ENCODE data around the gene TMEM91. TPM values are rescaled to one million over a fixed set of nuclear protein-coding genes. Genes with fewer than 3 reads are reported as not detected.

The TMEM91 gene
- total RNA-seq, 1 donor from 2014 or later = 4.5 TPM

DNA sequence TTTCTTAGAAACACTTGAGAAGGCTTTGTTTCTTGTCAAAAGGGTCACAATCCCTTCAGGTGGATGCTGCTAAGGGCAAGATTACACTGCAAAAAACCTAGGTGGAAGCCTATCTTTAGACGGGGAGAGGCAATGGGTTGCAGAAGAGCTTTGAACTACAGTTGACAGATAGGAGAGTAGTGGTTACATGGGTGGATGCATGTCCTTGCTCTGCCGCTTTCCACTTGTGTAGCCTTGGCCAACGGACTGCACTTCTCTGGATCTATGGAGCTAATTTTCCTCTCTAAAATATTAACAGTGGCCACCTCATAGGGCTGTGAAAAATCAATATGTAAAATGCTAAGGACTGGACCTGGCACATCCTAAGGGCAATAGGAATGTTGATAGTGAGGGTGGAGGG, 22.3 kb downstream of the TMEM91 start:
- Histone ChIP-seq H3F3A (ENCODE audit: low read depth) (peaks cover 4% of the 10 kb centered on the region), H3K4me2 (peak overlapping the region; percentile 95), H3K27ac (no peak overlapping the region), H3K4me3 (peak overlapping the region; percentile 98), H3K36me3 (no peaks in the 10 kb centered on the region), H2AFZ (replicated peaks) (no peak overlapping the region), H3K79me2 (ENCODE audit: low read depth) (peaks cover 42% of the 10 kb centered on the region), H3K27me3 (no peaks in the 10 kb centered on the region), H3K4me1 (peaks cover 7% of the 10 kb centered on the region), H3K9me3 (ENCODE audit: low read depth) (no peaks in the 10 kb centered on the region), H3K9ac (peak overlapping the region; percentile 93), H4K20me1 (ENCODE audit: low read depth) (peaks cover 5% of the 10 kb centered on the region)
- Mint-ChIP-seq H3K27ac (no peak overlapping the region), H3K9me3 (no peaks in the 10 kb centered on the region), H3K4me3 (peak overlapping the region; percentile 98), H3K4me1 (peaks cover 26% of the 10 kb centered on the region), H3K36me3 (peaks cover 2% of the 10 kb centered on the region), H3K27me3 (ENCODE audit: insufficient read depth, low read depth) (peaks cover 8% of the 10 kb centered on the region)
- TF ChIP-seq EZH2phosphoT487 (IDR thresholded peaks at IDR 0.05) = no peak
- TF ChIP-seq, protein P1, sequence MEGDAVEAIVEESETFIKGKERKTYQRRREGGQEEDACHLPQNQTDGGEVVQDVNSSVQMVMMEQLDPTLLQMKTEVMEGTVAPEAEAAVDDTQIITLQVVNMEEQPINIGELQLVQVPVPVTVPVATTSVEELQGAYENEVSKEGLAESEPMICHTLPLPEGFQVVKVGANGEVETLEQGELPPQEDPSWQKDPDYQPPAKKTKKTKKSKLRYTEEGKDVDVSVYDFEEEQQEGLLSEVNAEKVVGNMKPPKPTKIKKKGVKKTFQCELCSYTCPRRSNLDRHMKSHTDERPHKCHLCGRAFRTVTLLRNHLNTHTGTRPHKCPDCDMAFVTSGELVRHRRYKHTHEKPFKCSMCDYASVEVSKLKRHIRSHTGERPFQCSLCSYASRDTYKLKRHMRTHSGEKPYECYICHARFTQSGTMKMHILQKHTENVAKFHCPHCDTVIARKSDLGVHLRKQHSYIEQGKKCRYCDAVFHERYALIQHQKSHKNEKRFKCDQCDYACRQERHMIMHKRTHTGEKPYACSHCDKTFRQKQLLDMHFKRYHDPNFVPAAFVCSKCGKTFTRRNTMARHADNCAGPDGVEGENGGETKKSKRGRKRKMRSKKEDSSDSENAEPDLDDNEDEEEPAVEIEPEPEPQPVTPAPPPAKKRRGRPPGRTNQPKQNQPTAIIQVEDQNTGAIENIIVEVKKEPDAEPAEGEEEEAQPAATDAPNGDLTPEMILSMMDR (IDR thresholded peaks at IDR 0.05) = no peak
- no peak for TF ChIP-seq EZH2 (IDR thresholded peaks at IDR 0.05)
- no peak for DNase-seq (ENCODE audit: low spot score)

DNA sequence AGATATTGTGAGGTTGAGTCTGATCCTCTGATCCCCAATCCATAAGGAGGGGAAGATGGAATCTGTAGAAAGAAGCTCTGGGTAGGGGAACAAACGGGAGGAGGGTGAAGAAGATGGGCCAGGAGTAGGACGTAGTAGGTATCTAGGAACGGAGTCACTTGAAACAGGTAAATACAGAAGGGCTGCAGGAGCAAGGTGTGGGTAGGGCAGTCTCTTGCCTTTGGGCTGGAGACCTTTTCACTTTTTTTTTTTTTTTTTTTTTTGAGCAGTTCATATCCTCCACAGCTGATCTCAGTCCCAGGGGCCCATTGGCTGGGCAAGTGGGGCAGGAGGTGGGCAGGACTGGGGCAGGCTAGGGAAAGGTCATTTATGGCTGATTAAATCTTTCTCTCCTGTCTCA, 22.8 kb downstream of the TMEM91 start:
- DNase-seq (ENCODE audit: low spot score) = no peak
- peaks cover 42% of the 10 kb centered on the region for H3K79me2 ChIP-seq (ENCODE audit: low read depth)
- Mint-ChIP-seq H3K9me3 (no peaks in the 10 kb centered on the region), H3K4me1 (peaks cover 26% of the 10 kb centered on the region), H3K4me3 (peak overlapping the region; percentile 98), H3K36me3 (peaks cover 2% of the 10 kb centered on the region), H3K27ac (no peak overlapping the region), H3K27me3 (ENCODE audit: insufficient read depth, low read depth) (peaks cover 8% of the 10 kb centered on the region)
- peak overlapping the region; percentile 93 for H3K9ac ChIP-seq
- H3K9me3 ChIP-seq (ENCODE audit: low read depth) = no peaks in the 10 kb centered on the region
- H3K4me2 ChIP-seq = peak overlapping the region; percentile 95
- no peaks in the 10 kb centered on the region for H3K27me3 ChIP-seq
- peak overlapping the region; percentile 98 for H3K4me3 ChIP-seq
- H2AFZ ChIP-seq (replicated peaks) = no peak overlapping the region
- H4K20me1 ChIP-seq (ENCODE audit: low read depth) = peaks cover 5% of the 10 kb centered on the region
- TF ChIP-seq EZH2 (IDR thresholded peaks at IDR 0.05) (no peak), EZH2phosphoT487 (IDR thresholded peaks at IDR 0.05) (no peak)
- TF ChIP-seq, protein P1 (IDR thresholded peaks at IDR 0.05) = no peak
- H3K27ac ChIP-seq = no peak overlapping the region
- peaks cover 4% of the 10 kb centered on the region for H3F3A ChIP-seq (ENCODE audit: low read depth)
- no peaks in the 10 kb centered on the region for H3K36me3 ChIP-seq
- H3K4me1 ChIP-seq = peaks cover 7% of the 10 kb centered on the region

DNA sequence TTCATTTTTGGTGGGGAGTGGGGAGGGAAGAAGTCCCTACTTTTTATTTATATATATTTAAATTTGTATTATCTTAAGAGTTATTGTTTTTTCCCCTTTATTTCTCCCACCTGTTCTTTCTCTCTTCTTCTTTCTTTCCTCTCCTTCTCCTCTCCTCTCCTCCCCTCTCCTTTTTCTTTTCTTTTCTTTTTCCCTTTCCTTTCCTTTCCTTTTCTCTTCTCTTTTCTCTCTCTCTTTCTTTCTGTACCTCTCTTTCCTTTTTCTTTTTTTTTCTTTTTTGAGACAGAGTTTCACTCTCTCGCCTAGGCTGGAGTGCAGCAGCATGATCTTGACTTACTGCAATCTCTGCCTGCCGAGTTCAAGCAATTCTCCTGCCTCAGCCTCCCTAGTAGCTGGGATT, 23.2 kb downstream of the TMEM91 start:
- H3K36me3 Mint-ChIP-seq = peaks cover 2% of the 10 kb centered on the region
- H3K4me1 Mint-ChIP-seq = peaks cover 26% of the 10 kb centered on the region
- Histone ChIP-seq H3K36me3 (no peaks in the 10 kb centered on the region), H3K4me2 (no peak overlapping the region), H3K27ac (no peak overlapping the region), H3K4me3 (no peak overlapping the region), H3K9me3 (ENCODE audit: low read depth) (no peaks in the 10 kb centered on the region), H3K9ac (no peak overlapping the region), H3F3A (ENCODE audit: low read depth) (peaks cover 4% of the 10 kb centered on the region), H3K4me1 (peaks cover 7% of the 10 kb centered on the region), H3K27me3 (no peaks in the 10 kb centered on the region), H2AFZ (replicated peaks) (no peak overlapping the region), H4K20me1 (ENCODE audit: low read depth) (peaks cover 5% of the 10 kb centered on the region), H3K79me2 (ENCODE audit: low read depth) (peaks cover 42% of the 10 kb centered on the region)
- peaks cover 8% of the 10 kb centered on the region for H3K27me3 Mint-ChIP-seq (ENCODE audit: insufficient read depth, low read depth)
- H3K27ac Mint-ChIP-seq = no peak overlapping the region
- H3K4me3 Mint-ChIP-seq = peak overlapping the region; percentile 98
- TF ChIP-seq EZH2 (IDR thresholded peaks at IDR 0.05) (no peak), EZH2phosphoT487 (IDR thresholded peaks at IDR 0.05) (no peak)
- TF ChIP-seq, protein P1 (IDR thresholded peaks at IDR 0.05) = no peak
- DNase-seq (ENCODE audit: low spot score) = no peak
- H3K9me3 Mint-ChIP-seq = no peaks in the 10 kb centered on the region

All from neural progenitor cell (in vitro differentiated cells).